Stimulated activated CD4-positive, alpha-beta T cell treated with anti-CD3 and anti-CD28 coated beads, Interleukin-4, amount 100 ng/mL, for 1 hour (primary cell): ENCODE measurements around the gene CTBP2.

ENCODE experiments used
- DNase-seq: peaks from one replicate; pipeline ENCODE4 v3.0.0-alpha.2; 2020

CTBP2 gene

DNA sequence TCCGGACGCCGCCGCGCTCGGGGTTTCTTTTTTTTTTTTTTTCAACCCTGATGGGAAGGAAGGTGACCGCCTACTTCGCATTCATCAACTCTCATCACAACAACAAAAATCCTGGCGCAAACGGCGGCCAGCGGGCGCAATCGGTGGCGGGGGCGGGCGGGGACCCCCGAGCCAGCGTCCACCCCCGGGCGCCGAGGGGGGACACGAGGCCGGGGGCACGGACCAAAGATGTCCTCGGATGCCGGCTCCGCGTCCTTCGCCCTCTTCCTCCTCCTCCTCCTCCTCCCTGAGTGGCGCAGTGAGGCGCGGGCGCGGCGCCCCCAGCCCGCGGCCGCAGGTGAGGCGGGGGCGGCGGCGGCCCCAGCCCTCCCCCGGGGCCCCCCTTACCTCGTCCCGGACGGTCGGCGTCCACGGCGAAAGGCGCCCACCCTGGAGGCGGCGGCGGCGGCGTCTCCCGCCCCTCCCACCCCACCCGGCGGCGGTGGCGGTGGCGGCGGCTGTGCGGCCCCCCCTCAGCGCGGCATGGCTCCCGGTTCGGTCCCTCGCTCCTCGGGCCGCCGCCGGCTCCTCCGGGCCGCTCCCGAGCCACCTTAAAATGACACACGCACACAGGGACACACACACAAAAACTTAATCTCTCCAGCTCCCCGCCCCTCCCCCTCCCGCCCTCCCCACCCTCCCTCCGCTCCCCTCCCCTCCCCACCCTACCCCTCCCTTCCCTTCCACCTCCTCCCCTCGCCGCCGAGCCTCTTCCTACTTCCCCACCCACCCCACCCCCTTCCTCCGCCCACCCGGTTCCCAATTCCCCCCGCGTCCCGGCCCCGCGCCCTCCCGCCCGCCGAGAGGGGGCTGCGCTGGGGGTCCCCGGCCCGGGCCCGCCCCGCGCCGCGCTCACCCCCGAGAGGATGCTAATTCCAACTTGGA, at the start of gene CTBP2:
TSS of gene CTBP2 (minus strand) at position 632 of the 924 bp plus-strand sequence.
- no peak for DNase-seq

DNA sequence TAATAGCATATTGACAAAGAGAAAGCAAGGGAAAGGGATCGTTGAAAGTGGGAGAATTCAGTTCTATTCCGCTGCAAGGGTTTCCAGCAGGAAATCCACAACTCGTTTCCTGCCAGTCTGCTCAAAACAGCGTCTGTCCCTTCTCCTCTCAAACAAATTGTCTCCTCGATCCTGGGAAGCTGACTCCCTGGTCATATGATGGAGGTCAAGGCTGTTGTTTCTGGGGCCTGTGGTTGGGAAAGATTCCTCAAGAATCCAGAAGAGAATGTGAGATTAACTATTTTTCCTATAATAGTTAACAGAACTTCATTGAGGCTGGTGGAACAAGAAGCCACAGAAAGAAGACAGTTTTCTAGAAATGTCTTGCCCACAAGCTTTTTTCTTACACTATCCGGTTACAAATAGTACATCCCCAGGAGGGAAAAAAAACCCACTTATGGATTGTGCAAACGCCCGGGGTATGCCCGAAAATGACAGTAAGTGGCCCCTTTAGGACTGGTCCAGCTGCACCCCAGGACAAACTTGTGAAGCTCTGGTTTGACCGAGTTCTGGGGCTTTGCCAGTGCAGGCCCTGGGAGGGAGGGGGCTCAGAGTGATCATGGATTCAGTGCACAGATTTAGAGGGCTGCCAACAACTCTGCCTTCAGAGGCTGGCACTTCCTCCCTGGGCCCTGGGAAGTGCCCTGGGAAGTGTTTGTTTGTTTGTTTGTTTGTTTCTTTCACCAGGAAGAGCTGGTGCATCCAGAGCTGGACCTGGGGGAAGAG, 49.4 kb upstream of the CTBP2 start:
- no peak for DNase-seq

DNA sequence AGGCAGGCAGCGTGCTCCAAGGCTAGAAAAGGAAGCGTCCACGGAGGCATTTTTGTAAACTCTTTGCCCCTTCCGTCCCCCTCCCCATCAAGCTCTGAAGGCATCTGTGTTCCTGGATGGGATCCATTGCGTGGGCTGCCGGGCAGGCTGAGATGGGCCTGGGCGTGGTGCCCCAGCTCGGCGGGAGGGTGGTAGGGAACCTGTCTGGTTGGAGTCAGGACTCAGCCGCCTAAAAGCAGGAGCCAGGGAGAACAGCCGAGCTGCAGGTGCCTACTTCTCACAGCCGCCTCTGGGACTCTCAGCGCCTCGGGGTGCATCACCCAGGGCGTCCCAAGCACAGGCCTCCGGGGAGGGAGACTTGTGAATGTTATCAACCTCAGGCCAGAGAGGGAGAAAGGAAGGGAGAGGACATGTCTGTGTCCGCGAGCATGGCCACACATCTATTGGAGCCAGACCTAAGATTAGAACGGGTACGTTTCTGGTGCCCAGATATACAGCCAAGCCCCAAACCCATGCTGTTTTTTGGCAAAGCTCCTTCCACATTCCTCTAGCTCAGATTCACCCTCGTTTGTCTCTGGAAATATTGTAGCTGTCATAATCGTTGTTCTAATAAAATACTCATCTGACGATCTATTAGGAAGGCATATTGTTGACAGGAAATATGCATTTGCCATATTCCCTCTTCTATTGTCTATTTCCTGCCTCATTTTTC, 48.6 kb upstream of the CTBP2 start:
- no peak for DNase-seq

DNA sequence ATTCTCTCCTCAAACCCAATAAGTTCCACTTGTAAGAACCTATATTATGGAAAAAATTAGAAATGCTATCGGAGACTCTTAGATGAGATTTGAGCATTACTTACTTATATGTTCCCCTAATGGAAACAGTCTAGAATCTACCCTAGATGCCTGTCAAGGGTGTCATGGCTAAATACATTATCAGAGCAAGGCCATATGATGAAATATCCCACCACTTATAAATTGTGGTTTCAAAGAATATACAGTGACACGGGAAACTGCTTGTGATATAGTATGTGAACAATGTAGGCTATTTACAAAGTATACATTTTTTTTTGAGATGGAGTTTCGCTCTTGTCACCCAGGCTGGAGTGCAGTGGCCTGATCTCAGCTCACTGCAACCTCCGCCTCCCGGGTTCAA, 46.3 kb upstream of the CTBP2 start:
- DNase-seq: no peak

DNA sequence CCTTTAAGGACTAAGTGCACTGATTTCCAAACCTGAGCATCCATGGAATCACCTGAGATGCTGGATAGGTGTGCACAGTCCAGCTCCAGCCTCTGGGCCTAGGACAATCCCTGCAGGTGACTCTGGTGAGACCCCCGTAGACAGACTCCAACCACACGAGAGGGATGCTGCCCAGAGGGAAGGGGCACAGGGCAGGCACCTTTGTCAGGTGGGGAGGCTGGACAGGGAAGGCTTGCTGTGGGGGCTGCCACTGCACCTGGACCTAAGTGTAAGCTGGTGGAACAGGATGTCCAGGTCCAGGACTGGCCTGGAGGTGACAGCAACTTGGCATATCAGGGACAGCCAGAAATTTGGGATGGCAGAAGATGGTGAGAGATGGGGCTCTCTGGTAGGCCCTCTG, 45.1 kb upstream of the CTBP2 start:
- DNase-seq: no peak

DNA sequence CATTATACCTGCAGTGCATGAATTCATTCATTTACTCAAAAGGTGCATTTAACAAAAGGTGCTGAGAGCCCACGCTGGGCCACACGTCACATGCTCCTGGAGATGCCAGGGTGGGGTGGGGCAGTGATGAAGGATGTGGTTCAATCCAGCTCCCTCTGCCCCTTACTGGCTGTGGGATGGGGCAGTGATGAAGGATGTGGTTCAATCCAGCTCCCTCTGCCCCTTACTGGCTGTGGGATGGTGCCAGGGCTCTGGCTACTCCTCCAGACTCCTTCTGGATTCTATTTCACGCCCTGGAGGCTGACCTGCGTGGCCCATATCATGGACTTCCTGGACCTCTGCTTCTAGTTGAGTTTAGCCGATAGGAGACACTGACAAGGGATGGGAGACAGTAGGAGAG, 44.0 kb upstream of the CTBP2 start:
- no peak for DNase-seq

DNA sequence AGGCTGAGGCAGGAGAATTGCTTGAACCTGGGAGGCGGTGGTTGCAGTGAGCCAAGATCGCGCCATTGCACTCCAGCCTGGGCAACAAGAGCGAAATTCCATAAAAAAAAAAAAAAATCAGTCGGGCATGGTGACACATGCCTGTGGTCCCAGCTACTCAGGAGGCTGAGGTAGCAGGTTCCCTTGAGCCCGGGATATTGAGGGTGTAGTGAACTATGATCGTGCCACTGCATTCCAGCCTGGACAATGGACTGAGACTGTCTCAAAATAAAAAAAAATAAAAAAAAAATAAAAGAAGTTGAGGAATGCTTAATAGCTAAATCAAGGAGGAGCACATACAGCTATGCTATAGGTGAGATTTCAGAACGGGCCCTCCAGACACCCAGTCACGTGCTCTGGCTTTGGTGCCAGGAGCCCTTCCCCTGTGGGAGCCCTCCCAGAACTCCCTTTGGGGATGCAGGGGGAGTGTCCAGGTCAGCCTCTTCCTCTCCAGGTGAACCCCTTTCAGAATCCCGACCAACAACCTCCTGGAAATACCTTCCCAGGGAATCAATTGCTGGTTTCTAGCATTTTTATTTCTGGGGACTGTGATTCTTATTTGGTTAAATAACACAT, 42.9 kb upstream of the CTBP2 start:
- DNase-seq: no peak

DNA sequence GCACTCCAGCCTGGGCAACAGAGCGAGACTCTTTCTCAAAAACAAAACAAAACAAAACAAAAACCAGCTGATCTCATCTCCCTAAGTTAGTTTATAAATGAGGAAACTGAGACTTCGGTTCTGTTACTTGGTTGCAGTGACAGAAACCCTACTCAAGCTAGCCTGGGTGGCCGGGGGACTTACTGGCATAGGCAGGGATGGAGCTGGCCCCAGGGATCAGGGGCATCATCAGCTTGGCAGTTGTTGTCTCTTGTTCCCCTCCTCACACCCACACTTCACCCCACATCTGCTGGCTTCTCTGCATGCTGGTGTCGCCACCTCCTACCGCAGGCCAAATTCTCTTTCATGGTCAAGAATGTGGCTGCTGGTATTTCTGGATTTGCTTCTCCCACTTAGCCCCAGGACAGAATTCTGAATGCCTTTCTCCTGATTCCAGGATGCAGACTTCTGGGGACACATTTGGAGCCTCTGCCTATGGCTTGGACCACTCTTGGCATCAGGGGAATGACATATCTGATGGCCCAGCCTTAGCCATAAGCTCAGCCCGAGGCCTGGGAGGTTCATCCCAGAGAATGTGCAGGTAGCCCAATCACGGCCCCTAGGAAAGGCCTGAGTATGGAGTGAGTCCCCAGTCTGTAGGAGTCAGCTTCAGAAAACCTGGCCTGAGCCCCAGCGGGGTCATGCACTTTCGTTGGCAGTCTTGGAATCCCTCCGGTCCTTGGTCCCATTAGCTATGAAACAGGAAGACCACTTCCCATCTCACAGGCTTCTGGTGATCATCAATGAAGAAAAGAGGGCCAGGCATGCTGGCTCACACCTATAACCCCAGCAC, 41.6 kb upstream of the CTBP2 start:
- no peak for DNase-seq

DNA sequence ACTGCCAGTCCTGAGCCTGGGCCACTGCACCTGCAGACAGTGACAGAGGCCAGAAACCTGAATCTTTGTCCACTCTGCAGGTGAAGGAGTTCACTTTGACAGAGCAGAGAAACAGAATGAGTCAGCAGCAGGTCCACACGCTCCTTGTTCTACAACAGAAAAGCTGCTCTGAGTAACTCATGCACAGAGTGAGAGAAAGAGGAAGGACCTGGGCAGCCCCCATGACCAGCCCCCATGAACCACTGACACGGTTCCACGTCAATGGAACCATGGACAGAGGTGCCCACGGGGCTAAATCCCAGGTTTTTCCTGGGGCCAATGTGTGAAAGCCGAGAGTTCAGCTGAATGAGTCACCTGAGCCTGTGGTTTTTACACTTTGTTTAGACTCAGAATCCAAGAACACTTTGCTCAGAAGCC, 40.8 kb upstream of the CTBP2 start:
- DNase-seq: no peak

DNA sequence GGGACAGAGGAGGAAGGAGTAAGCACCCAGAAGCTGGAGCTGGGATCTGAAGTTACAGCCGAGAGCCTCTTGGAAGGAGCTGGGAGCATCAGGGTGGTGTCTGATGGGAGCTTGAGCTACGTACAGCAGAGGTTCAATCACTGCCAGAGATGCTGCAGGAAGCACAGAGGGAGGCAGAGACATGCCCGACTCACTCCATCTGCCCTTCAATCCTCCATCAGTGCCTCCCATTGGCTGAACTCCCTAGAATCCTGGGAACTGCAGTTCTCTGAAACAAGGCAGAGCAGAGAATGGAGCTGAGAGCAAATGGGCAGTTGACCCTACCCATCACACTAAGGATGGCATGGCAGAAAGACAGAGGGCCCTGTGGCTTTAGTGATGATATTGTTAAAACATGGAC, 40.0 kb upstream of the CTBP2 start:
- DNase-seq: no peak

DNA sequence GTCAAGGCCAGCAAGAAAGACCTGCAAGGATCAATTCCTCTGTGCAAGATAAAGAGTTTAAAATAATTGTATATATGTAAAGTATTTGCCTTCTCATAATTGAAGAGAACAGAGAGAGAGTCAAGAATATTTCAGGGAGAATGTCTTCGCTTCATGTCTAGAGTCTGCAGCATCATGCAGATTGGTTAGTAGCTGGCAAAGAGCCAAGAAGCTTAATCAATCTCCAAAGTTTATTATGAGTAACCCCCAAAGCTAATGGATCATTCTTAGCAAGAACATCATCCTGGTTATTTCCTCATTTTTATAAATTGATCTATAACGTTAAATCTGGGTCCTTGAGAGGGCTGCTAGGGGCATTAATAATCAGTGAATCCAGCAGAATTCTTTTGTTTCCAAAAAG, 38.9 kb upstream of the CTBP2 start:
- no peak for DNase-seq

DNA sequence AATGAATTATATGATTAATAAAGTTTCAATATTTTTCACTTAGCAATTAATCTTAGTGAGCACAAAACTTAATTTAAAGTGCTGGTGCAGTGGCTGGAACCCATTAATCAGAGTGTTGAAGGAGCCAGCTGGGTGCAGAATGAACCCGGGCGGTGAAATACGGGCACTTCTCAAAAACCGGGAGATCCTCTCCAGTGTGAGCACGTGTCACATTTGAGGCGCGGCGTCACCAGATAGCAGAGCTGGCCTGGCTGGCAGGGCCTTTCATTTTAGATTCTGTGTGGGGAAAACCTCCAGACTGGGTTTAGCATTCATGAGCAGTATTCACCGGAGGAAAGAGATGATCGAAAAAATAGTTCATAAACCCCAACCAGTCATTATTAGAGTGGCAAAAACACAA, 34.5 kb upstream of the CTBP2 start:
- DNase-seq: no peak

DNA sequence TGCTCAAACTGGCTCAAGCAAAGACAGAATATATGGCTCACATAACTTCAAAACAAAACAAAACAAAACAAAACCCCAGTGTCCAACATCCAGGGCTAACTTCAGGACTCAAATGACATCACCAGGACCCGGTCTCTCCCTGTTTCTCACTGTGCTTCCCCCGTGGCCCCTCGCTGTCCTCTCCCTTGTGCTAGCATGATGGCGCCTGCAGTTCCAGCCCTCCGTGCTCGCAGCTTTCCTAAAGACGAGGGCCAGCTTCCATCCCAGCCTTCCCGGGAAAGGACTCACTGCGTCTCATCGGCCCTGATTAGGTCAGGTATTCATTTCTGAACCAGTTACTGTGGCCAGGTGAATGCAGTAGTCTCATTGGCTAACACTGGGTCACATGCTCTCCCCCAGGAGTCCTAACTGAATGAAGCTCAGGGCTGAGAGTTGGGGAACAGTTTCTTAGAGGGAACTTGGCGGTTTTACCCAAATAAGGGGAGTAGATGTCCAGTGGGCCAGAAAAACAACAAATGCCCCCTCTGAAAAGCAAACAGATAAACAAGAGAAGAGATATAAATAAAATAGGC, 33.0 kb upstream of the CTBP2 start:
- DNase-seq: no peak

DNA sequence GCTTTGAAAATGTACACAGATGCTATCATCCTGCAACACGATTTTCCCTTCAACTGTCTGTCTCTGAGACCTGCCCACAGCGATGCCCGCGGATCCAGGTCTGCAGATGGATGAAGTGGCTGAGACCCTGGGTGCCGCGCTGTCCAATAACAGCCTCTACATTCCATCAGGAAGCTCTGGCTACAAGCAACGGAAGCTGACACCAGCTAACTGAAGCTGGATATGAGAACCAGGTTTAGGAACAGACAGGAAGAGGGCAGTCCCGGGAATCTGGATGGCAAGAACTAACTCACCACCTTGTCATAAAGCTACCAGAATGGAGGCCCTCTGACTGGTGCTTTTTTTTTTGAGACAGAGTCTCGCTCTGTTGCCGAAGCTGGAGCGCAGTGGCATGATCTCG, 32.3 kb upstream of the CTBP2 start:
- DNase-seq: no peak

DNA sequence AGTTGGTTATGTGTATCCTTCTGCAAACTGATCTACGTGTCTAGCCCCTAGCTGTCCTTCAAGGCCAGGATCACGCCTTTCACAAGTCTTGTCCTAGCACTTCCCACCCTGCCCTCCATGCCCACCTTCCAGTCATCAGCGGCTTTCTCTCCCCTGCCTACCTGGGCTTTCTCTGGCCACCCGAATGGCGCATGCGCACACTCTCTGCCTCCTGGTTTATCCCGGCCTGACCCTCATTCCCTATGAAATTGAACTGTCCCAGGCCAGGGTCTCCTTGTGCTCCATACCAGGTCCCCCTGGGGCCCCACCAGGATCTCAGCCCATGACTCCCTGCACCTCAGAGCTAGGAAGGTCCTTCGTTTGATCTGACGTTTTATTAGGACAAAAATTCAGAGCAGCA, 31.6 kb upstream of the CTBP2 start:
- DNase-seq: no peak

DNA sequence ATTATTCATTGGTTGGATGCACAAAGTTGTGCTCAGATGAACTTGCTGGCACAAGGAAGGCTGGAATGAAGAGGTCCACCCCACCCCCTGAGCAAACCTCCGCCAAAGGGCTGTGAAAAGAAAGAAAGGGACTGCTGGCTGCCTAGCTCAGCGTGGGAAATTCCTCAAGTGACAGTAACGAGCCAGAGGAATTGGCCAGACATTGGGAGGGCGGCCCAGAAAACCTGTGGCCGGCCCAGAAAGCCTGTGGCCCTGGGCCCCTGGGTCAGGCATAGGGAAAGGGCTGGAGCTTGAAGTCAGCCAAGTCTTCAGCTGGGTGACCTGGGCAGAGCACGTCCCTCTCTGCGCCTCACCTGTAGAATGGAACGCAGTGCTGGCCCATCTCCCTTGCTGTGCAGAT, 30.6 kb upstream of the CTBP2 start:
- DNase-seq: no peak

DNA sequence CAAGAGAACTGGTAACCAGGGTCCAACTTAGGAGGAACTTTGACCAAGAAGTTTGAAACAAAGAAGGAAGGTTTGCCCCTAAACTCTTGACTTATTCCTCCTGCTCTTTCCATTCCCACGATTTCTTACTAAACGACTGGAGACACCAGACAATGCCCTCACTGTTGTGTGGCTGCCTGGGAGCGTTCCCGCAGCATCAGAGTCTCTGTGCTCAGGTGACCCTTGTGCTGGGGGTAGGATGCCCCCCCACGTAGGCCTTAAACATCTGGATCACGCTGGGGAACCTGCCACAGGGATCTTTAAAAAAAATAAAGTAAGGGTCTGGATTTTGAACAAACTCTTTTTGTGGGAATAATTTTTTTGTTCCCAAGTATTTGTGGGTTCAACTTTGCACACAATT, 30.1 kb upstream of the CTBP2 start:
- no peak for DNase-seq

DNA sequence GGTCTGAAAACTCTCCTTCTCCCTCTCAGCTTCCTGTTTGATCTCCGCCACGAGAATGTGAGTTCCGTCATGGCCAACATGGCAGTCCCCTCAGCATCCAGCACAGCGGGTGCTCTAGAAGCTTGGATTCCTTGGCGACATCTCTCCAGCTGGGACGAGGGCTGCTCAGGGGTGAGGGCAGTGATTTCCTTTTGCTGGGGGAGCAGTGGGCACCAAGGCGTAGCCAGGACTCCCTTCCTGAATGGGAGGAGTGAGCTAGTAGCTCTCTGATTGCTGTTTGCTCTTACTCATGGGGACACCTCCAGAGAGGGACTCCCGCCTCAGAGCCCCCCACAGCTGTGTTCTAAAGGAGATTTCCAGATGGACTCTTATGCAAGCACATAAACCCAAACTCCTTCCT, 28.8 kb upstream of the CTBP2 start:
- no peak for DNase-seq

DNA sequence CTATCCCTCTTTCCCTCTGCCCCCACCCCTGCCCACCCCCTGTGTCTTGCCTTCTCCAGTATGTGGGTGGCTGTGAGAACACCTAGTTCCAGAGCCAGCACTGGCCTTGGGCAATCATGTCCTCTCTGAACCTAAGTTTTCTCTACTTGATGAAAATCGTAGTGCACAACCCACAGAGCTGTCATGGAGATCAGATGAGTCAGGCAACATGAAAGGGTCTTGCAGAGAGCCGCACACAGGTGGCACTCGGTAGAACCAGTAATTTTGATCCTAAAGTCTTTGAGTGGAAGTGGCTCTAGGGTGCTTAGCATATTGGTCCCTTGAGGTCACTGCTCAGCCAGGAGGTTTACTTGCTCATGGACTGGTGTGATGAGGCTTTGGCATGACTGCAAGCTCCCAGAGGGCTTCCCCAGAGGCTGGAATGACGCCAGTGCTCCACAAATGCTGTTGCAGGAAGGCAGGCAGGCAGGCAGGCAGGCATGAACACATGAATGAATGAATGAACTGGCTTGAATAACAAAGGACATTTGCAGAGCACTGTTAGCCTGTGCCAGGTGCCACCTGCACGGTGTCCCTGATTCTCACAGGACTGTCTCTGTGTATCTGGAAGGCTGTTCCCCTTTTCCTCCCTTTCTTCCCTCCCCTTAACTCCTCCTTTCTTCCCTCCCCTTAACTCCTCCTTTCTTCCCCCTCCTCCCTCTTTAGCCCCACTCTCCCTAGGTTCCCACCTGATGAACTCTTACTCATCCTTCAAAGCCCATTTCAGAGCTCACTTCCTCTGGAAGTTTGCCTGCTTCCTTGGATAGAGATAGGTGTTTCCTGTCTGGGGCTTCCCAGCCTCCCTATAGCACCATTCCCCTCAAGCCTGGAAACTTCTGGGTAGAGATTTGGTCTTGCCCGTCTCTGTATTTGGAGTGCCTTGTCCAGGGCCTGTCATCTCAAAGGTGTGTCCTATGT, 27.2 kb upstream of the CTBP2 start:
- DNase-seq: no peak

DNA sequence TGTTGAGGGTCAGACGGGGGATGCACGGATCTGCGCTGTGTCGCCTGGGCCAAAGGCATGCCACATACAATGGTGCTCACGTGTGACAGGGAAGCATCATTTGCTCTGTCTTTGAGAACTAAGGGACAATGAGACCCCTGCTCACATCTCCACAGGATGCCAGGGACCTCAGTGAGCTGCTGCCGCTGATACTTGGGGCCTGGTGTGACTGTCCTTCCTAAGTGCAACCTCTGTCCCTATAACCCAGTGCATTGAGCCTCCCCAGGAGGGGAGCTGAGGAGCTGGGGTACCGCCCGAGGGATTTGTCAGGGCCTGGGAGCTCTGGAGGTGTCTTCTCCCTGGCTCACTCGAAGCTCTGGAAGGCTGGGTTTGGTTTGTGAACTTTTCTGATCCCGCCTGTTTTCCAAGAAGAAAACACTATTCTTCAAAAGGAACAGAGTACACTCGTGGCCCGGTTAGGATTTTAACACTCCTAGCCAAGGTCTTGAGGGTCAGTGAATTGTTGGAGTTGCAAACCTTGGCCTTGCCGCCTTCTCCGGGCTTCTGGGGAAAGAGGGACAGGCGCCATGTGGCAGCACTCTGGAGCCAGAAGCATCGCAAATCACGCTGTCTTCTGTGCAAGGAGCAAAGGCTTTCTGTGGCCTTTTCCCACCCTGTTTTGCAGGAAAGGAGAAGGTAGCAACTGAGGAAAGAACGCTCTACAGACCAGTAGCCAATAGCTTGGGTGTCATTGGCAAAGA, 26.2 kb upstream of the CTBP2 start:
- no peak for DNase-seq
